PC-3 (cell line): Measurements from ENCODE around the gene ZBTB48.

Experiments
- EZH2 ChIP-seq: fragments of 300-600 bp; sonication (generic); IDR thresholded peaks from one replicate; pipeline ENCODE4 v1.6.1; 2017; ENCODE audit warnings: antibody characterized with exemption, mild to moderate bottlenecking, low read length; ENCODE audit not compliant: unreplicated experiment
- EZH2phosphoT487 ChIP-seq: fragments of 300-600 bp; sonication (generic); IDR thresholded peaks from 2 replicates; pipeline ENCODE4 v1.6.1; 2018; ENCODE audit warnings: mild to moderate bottlenecking, antibody characterized with exemption, low read length, borderline replicate concordance

GRCh38 chr1:6574818-6575217, 5.0 kb upstream of the ZBTB48 start:
- TF ChIP-seq EZH2 = no peak
- no peak for TF ChIP-seq EZH2phosphoT487
